Endothelial cell (in vitro differentiated cells): ENCODE measurements around the gene S100A8. TPM values are rescaled to one million over a fixed set of nuclear protein-coding genes. Genes with fewer than 3 reads are reported as not detected.

ENCODE experiments used
- DNase-seq: peaks from one replicate; pipeline ENCODE4 v3.0.0; 2021; ENCODE audit warnings: low spot score
- H3K27ac Mint-ChIP-seq: one replicate; pipeline ENCODE4 v1.8.0; 2021; ENCODE audit warnings: mixed read lengths, inconsistent platforms; ENCODE audit not compliant: unreplicated experiment
- H3K27me3 Mint-ChIP-seq: one replicate; pipeline ENCODE4 v1.8.0; 2021; ENCODE audit warnings: mild to moderate bottlenecking, moderate library complexity, mixed read lengths, inconsistent platforms; ENCODE audit not compliant: unreplicated experiment
- H3K36me3 Mint-ChIP-seq: one replicate; pipeline ENCODE4 v1.8.0; 2021; ENCODE audit warnings: mild to moderate bottlenecking, low read depth, mixed read lengths, inconsistent platforms; ENCODE audit not compliant: unreplicated experiment
- H3K4me1 Mint-ChIP-seq: one replicate; pipeline ENCODE4 v1.8.0; 2021; ENCODE audit warnings: mild to moderate bottlenecking, mixed read lengths, inconsistent platforms; ENCODE audit not compliant: unreplicated experiment
- H3K4me3 Mint-ChIP-seq: one replicate; pipeline ENCODE4 v1.8.0; 2021; ENCODE audit warnings: mild to moderate bottlenecking, mixed read lengths, inconsistent platforms; ENCODE audit not compliant: unreplicated experiment
- H3K9me3 Mint-ChIP-seq: one replicate; pipeline ENCODE4 v1.8.0; 2021; ENCODE audit warnings: mixed read lengths, inconsistent platforms; ENCODE audit not compliant: unreplicated experiment
- total RNA-seq: library from RNA; stranded (reverse); fragmentation: NEBNext Ultra II Directional; extraction: Animal tissue kit (Norgen Biotek cat#: 25700); gene quantifications from one replicate; pipeline ENCODE4 v1.2.1, GENCODE V29; 2021; ENCODE audit not compliant: unreplicated experiment
- TF ChIP-seq, protein P1 (sequence below): fragments of 200-600 bp; sonication (generic); IDR thresholded peaks from one replicate; pipeline ENCODE4 v1.5.0; 2021; ENCODE audit warnings: antibody characterized with exemption; ENCODE audit not compliant: unreplicated experiment

The S100A8 gene
- total RNA-seq, 1 donor from 2014 or later = not detected

DNA sequence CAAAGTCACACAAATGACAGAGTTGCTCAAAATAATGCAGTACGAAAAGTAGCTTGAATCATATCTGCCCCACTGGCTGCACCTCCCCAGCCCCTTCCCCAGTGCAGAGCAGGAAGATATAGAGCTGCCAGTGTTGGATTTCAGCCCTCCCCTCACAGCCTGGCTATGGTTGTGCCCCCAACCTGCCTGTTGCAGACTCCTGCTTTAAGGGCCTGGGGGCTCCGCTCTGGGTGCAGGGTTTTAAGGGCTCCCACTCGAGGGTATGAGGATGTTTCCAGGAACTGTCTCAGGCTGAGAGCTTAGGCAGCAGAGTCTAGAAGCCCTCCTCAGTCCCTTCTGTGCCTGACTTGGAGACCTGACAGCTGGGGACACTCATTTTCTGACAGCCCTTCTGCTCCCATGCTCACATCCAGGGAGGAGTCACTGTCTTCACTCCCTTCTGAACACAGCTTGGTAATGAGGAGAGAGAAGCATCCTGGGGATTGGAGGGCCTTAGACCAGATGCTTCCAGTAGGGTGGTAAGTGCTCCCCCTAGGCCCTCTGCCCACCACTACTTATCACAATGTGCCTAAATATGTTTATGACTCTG is 28.6 kb downstream of the S100A8 start:
- H3K36me3 Mint-ChIP-seq = no peaks in the 10 kb centered on the region
- peaks cover 6% of the 10 kb centered on the region for H3K27me3 Mint-ChIP-seq
- no peak overlapping the region for H3K4me3 Mint-ChIP-seq
- peaks cover 8% of the 10 kb centered on the region for H3K4me1 Mint-ChIP-seq
- H3K9me3 Mint-ChIP-seq = no peaks in the 10 kb centered on the region
- TF ChIP-seq, protein P1, sequence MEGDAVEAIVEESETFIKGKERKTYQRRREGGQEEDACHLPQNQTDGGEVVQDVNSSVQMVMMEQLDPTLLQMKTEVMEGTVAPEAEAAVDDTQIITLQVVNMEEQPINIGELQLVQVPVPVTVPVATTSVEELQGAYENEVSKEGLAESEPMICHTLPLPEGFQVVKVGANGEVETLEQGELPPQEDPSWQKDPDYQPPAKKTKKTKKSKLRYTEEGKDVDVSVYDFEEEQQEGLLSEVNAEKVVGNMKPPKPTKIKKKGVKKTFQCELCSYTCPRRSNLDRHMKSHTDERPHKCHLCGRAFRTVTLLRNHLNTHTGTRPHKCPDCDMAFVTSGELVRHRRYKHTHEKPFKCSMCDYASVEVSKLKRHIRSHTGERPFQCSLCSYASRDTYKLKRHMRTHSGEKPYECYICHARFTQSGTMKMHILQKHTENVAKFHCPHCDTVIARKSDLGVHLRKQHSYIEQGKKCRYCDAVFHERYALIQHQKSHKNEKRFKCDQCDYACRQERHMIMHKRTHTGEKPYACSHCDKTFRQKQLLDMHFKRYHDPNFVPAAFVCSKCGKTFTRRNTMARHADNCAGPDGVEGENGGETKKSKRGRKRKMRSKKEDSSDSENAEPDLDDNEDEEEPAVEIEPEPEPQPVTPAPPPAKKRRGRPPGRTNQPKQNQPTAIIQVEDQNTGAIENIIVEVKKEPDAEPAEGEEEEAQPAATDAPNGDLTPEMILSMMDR = no peak
- H3K27ac Mint-ChIP-seq = no peak overlapping the region
- no peak for DNase-seq

DNA sequence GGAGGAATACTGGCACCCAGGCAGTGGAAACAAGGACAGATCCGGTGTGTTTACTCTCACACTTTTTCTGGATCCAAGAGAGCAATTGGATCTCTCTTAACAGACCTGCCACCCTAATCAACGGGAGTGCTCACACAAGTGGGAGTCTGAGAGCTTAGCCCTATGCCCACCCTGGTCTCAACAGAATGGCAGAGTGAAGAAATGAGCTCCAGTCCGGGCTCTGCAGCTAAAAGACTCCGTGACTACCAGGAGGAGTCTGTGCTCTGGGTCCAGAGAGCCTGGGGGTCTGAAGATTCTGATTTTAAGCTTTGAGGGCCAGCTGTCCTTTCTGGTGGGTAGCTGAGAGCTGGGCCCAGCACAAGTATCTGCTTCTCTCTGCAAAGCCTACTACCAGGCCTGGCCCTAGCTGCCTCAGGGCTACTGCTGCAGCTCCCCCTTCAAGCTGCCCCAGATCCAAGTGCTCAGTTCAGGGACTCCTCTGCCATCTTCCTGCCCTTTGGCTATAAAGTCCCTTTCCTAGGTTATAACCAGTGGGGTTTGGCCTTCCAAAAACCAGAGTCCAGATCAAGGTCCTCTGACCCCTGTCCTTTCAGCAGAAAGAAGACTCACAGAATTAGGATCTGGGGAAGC is 29.3 kb downstream of the S100A8 start:
- Mint-ChIP-seq H3K36me3 (no peaks in the 10 kb centered on the region), H3K9me3 (no peaks in the 10 kb centered on the region), H3K4me3 (no peak overlapping the region), H3K27me3 (peaks cover 6% of the 10 kb centered on the region), H3K27ac (no peak overlapping the region), H3K4me1 (peaks cover 15% of the 10 kb centered on the region)
- TF ChIP-seq, protein P1 = no peak
- DNase-seq = no peak

DNA sequence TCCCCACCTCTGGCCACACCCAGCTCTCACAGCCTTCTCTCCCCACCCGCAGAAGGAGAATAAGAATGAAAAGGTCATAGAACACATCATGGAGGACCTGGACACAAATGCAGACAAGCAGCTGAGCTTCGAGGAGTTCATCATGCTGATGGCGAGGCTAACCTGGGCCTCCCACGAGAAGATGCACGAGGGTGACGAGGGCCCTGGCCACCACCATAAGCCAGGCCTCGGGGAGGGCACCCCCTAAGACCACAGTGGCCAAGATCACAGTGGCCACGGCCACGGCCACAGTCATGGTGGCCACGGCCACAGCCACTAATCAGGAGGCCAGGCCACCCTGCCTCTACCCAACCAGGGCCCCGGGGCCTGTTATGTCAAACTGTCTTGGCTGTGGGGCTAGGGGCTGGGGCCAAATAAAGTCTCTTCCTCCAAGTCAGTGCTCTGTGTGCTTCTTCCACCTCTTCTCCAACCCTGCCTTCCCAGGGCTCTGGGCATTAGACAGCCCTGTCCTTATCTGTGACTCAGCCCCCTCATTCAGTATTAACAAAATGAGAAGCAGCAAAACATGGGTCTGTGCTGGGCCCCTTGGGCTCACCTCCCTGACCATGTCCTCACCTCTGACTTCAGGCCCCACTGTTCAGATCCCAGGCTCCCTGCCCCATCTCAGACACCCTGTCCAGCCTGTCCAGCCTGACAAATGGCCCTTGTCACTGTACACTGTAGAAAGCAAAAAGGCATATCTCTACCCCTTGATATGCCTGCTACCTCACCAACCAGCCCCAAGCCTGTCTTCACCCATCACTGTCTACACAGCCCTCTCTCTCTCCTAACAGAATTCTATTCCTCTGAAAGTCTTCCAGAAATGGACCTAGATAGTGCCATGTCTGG is 30.0 kb downstream of the S100A8 start:
- no peaks in the 10 kb centered on the region for H3K36me3 Mint-ChIP-seq
- no peaks in the 10 kb centered on the region for H3K9me3 Mint-ChIP-seq
- H3K27ac Mint-ChIP-seq = no peak overlapping the region
- H3K27me3 Mint-ChIP-seq = peaks cover 7% of the 10 kb centered on the region
- TF ChIP-seq, protein P1 = no peak
- peaks cover 21% of the 10 kb centered on the region for H3K4me1 Mint-ChIP-seq
- DNase-seq = no peak
- peak overlapping the region; percentile 35 for H3K4me3 Mint-ChIP-seq

DNA sequence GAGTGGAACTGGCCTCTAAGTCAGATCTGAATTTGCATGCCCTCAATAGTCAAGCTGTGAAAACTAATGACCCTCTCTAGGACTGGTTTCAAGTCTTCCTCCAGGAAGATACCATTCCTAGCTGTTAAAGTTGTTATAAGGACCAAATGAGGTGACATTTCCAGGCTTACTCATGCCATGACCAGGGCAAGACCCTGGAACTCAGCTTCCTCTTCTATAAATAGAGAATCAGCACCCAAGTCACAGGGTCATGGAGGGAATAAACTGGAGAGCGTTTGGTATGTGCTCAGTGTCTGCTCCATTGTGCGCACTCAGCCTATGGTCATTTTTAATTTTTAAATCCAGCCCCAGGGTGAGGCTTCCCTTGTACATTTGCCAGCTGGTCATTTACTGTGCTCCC is 30.7 kb downstream of the S100A8 start:
- Mint-ChIP-seq H3K9me3 (no peaks in the 10 kb centered on the region), H3K4me1 (peaks cover 21% of the 10 kb centered on the region), H3K27me3 (peaks cover 6% of the 10 kb centered on the region), H3K27ac (no peak overlapping the region), H3K4me3 (no peak overlapping the region), H3K36me3 (no peaks in the 10 kb centered on the region)
- TF ChIP-seq, protein P1 = no peak
- DNase-seq = no peak
